NCI-H345 treated with DMSO at 0.1 percent for 48 hours (cell line): ENCODE results near the gene GNB5.

Source experiments
- DNase-seq: peaks from one replicate; lab custom pipeline; 2025; ENCODE audit not compliant: unreplicated experiment; lab: John Stamatoyannopoulos, UW

Gene GNB5

GRCh38 chr15:52207191-52207590, 16.0 kb upstream of the GNB5 start:
- DNase-seq, result no peak

- DNase-seq, result no peak
Measured at GRCh38 chr15:52206446-52206845, 15.3 kb upstream of the GNB5 start.

- DNase-seq, result no peak
Measured at GRCh38 chr15:52204657-52205056, 13.5 kb upstream of the GNB5 start.

GRCh38 chr15:52200831-52201365, 9.7 kb upstream of the GNB5 start:
- no peak for DNase-seq

- DNase-seq, result no peak
Measured at GRCh38 chr15:52199271-52199670, 8.1 kb upstream of the GNB5 start.

GRCh38 chr15:52196891-52197290, 5.7 kb upstream of the GNB5 start:
- no peak for DNase-seq

GRCh38 chr15:52193791-52194190, 2.6 kb upstream of the GNB5 start:
- DNase-seq, result no peak

- no peak for DNase-seq
Measured at GRCh38 chr15:52193321-52193720, 2.1 kb upstream of the GNB5 start.

GRCh38 chr15:52186651-52187486, 4.3 kb downstream of the GNB5 start:
- no peak for DNase-seq

- DNase-seq, result no peak
Measured at GRCh38 chr15:52185151-52185561, 6.0 kb downstream of the GNB5 start.

GRCh38 chr15:52184721-52185120, 6.5 kb downstream of the GNB5 start:
- DNase-seq, result no peak

GRCh38 chr15:52183562-52184173, 7.5 kb downstream of the GNB5 start:
- no peak for DNase-seq

GRCh38 chr15:52181938-52182780, 9.0 kb downstream of the GNB5 start:
- DNase-seq, result no peak

GRCh38 chr15:52180851-52181450, 10.2 kb downstream of the GNB5 start:
- no peak for DNase-seq

GRCh38 chr15:52180196-52180835, 10.9 kb downstream of the GNB5 start:
- DNase-seq, result no peak

GRCh38 chr15:52179278-52180195, 11.7 kb downstream of the GNB5 start:
- DNase-seq, result peak; percentile 50

- no peak for DNase-seq
Measured at GRCh38 chr15:52178765-52179164, 12.4 kb downstream of the GNB5 start.

GRCh38 chr15:52172869-52173268, 18.3 kb downstream of the GNB5 start:
- no peak for DNase-seq

GRCh38 chr15:52171807-52172206, 19.4 kb downstream of the GNB5 start:
- no peak for DNase-seq
